NOMO-1 treated with dmso at 0.1 percent for 144 hours (cell line): ENCODE measurements around the gene SIRT4.

ENCODE experiments used
- DNase-seq: peaks from one replicate; lab custom pipeline; 2025; ENCODE audit not compliant: unreplicated experiment; lab: John Stamatoyannopoulos, UW

SIRT4 gene

DNA sequence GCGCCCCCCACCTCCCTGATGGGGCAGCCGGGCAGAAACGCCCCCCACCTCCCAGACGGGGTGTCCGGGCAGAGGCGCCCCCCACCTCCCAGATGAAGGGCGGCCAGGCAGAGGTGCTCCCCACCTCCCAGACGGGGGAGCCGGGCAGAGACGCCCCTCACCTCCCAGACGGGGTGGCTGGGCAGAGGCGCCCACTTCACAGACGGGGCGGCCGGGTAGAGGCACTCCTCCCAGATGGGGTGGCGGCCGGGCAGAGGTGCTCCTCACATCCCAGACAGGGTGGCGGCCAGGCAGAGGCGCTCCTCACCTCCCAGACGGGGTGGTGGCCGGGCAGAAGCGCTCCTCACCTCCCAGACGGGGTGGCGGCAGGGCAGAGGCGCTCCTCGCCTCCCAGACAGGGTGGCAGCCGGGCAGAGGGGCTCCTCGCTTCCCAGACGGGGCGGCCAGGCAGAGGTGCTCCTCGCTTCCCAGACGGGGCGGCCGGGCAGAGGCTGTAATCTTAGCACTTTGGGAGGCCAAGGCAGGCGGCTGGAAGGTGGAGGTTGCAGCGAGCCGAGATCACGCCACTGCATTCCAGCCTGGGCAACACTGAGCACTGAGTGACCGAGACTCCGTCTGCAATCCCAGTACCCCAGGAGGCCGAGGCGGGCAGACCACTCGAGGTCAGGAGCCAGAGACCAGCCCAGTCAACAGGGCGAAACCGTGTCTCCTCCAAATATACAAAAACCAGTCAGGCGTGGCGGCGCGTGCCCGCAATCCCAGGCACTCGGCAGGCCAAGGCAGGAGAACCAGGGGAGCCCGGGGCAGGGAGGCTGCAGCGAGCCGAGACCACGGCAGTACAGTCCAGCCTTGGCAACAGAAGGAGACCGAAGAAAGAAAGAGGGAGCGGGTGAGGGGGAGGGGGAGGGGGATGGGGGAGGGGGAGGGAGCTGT lies 23.7 kb upstream of the SIRT4 start:
- DNase-seq, result no peak

DNA sequence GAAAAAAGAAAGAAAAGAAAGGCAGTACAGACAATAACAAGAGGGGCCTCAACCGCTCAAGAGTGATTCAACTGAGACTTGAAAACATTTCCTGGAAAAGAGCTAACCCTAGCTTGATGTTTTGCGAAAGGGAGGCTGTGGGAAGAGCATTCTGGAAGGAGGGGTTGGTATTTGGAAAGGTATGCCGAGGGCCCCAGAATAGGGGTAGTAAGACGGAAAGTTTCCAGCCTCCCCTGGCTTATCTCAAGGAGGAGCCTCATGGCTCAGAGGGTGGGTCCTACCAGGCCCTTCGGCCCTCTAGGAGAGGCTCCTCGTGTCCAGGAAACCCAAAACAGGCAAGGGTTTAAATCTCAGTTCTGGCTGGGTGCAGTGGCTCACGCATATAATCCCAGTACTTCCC lies 18.8 kb upstream of the SIRT4 start:
- no peak for DNase-seq

DNA sequence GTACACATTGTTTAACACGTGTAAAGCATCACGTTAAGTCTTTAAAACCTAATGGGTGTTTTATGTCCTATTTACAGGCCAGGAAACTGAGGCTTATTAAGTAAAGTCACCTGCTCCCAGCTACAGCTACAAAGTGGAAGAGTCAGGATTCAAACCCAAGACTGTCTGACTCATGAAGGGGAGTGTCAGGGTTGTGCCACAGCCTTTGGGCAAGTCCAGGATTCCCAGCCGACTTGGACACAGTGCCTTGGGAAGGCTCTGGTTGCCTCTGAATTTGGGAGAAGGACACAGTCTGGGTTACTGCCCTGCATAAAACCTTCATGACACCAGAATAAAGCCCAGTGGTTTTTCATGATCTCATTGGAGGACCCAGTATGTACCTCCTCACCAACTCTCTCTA lies 17.7 kb upstream of the SIRT4 start:
- DNase-seq, result no peak

DNA sequence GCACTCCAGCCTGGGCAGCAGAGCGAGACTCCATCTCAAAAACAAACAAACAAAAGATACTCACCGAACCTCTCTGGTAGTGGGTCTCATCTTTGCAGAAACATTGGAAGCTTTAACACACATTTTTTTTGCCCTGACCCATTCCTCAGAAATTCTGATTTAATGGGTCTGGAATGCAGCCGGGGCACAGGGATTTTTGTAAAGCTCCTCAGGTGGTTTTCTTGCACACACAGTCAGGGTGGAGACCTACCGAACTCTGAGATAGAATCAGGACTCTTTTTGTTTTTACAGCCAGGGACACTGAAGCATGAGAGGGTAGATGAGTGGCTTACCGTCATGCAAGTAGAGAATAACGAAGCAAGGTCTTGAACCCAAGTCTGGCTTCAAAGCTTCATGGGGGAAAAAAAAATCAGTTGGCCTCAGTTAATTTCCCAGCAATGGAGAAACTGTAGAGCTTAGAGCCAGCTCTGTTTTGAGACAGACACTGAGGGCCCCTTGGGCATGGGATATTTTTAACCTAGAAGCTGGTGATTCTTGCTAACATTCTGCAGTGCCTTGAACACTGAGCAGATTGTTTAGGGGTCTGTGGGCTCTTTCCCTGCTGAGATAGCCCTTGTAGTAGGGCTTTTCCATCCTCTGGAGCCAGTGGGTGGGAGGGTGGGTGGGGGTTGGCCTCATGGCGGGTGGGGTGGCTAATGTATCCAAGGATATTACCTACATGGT lies 15.2 kb upstream of the SIRT4 start:
- no peak for DNase-seq

DNA sequence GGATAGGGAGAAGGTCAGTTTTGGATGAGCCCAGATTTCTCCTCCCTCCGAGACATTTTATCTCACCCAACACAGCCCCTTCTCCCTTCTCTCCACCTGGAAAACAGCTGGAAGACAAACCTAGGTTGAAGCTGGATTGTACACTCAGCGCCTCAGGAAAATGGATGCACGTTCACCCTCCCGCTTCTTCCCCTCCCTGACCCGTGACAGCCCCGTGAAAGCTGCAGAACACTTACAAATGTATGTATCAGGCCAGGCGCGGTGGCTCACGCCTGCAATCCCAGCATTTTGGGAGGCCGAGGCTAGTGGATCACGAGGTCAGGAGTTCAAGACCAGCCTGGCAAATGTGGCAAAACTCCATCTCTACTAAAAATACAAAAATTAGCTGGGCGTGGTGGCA lies 14.6 kb upstream of the SIRT4 start:
- DNase-seq, result no peak

DNA sequence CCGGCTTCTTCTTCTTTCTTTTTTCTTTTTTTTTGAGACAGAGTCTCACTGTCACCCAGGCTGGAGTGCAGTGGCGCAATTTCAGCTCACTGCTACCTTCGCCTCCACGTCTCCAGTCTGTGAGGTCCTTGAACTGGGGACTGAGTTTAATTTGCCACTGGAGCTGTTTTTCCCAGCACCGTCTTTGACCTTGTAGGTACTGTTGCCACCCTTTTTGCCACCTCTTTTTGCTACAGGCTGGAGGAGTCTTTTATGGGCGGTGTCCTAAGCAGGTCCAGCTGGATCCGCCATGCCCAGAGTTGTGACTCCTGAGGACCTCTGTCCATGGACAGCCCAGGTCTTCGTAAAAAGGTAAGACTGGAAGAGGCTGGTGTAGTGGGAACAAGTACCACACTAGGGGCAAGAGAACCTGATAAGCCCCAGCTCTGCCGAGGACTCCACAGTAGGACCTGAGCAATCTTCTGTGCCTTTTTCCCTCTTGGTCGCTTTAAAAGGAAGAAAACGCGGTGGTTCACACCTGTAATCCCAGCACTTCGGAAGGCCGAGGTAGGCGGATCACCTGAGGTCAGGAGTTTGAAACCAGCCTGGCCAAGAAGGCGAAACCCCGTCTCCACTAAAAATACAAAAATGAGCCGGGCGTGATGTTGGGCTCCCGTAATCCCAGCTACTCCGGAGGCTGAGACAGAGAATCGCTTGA lies 11.4 kb upstream of the SIRT4 start:
- no peak for DNase-seq

DNA sequence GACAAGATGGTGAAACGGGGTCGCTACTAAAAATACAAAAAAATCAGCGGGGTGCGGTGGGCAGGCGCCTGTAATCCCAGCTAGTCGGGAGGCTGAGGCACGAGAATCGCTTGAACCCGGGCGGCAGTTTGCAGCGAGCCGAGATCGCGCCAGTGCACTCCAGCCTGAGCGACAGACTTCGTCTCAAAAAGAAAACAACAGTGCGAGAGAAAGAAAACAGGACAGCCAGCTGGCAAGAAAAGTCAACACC lies 9.8 kb upstream of the SIRT4 start:
- no peak for DNase-seq

DNA sequence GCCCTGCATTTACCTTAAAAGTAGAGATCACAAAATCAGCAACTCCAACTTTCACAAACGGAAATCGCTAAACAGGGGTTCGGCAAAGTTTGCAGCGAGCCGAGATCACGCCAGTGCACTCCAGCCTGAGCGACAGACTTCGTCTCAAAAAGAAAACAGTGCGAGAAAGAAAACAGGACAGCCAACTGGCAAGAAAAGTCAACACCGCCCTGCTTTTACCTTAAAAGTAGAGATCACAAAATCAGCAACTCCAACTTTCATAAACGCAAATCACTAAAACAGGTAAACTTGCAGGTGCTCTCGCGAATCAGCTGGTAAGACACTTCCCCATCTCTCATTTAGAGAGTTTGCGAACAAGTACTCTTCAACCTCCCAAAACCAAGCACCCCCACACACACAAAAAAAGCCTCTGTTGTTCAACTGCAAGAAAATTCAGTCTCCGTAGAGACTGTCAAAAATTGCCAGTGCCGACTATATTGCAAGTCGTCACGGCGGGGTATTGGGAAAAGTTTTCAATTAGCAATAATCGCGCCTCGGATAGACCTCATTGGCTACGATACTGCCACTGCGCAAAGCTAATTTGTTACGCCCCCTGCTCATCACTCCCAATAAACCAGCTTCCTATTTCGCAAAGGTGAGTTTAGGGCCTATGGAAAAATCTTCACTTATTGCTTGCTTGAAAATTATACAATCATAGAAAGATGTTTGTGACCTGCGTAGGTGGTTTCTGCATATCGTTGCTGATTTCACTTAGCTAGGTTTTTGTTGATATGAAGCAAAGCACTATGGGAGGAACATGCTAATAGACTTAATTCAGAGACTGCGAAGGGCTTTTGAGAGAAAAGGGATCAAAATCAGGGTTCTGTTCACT lies 9.2 kb upstream of the SIRT4 start, which contains the start of gene RNU4-1:
RNU4-1 (minus strand) TSS at position 577 of the 871 bp plus-strand sequence.
- peak; percentile 90 for DNase-seq

DNA sequence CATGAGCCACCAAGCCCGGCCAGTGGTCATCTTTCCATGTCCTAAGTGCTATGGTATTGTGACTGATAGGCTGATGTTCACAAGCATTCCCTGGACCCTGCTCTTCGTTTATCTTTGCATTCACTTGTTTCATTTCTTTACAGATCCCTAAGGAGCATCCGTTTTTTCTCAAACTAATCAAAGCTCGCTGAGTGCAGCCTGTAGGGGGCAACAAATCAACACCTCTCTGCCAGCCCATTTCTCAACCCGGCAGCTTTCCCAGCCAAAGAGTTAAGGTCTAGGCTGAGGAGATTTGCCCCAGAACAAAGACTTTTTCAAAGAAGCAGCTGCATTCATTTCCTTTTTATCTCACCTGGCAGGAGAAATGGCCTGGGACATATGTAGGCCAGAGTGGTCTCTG lies 12.1 kb downstream of the SIRT4 start:
- no peak for DNase-seq

DNA sequence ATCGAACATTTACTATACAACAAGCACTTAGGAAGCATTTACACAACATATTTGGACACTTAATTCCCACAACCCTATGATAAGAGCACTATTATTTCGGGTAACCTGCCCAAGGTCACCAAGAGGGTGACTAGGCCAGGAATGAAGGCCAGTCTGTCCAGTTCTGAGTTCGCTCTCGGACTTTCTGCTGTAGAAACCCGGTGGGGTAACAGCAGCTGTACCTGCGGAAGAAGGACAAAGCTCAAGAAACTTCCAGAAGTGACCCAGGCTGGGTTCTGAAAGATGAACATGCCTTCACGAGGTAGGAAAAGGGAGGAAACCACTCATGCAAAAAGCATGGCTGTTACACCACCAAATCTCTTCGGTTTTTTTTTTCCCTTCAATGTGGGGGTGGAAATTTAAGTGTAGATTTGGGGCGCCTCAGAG lies 14.7 kb downstream of the SIRT4 start:
- DNase-seq, result no peak

DNA sequence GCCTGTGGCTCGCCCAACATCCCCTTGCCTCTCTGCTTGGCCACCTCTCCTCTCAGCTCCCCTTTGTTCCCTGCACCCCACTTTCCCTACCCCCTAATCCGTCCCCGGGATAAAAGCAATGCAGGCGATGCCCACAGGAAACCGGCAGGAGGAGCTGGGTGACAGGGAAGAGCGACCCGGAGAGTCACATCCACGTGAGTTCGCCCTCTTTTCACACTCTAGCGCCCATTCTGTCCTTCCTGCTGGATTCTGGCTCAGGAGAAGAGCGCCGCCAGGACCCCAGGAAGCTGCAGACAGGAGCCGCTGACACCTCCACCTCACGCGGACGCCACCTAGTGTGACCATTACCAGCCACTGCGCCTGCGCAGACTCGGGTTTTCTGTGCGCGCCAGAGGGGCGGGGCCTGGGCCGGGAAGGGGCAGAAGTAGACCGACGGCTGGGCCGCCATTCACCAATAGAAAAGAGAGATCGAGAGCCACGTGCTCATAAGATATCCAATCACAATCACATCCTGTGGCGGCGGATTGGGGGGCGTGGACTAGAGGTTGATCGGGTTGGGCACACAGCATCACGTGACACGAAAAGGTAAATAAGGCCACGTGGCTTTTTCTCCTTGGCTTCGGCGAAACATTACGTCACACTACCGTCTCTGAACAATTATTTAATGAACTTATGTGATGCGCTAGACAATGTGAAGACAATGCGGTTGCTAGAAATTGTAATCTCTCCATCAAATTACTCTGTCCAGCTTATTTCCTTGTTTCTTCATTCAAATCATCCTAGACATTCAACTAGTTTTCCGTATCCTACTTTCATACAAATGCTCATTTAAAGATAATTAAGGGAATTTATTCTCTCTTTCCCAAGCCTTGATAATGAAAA lies 15.3 kb downstream of the SIRT4 start:
- DNase-seq, result peak; percentile 99

DNA sequence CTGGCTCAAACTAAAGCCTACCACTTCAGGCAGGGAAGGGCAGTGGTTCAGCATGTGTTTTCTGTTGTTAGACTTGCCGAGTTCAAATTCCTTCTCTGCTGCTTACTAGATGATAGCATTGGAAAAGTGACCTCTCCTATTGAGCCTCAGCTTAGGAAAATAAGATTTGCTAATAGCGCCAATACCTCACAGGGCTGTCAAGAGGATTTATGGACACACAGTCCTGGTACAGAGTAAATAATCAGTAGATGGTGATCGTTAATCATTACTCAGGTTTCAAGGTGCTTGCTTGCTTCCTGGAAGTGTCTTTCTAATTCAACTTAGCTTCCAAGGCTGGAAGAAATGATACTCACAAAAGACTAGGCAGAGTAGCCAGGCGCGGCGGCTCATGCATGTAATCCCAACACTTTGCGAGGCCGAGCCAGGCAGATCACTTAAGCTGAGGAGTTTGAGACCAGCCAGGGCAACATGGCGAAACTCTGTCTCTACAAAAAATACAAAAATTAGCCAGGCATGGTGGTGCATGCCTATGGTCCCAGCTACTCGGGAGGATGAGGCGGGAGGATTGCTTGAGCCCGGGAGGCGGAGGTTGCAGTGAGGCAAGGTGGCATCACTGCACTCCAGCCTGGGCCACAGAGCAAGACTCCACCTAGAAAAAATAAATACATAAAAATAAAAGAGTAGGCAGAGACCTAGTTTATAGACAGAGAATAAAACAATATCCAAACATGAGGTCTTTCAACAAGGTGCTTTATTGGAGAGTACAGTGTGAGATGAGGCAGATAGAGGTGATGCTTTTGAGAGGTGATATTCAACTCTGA lies 19.5 kb downstream of the SIRT4 start:
- no peak for DNase-seq

DNA sequence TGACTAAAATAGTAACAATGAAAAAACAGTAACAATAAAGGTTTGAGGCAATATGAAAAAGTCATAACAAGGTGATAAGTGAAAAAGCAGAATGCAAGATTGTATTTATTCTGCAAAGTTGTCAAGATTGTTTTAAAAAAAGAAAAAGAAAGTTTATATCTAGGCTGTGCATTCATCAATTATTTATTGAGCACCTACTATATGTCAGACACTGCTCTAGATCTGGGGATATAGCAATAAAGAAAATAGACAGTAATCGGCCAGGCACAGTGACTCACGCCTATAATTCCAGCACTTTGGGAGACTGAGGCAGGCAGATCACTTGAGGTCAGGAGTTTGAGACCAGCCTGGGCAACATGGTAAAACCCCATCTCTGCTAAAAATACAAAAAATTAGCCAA lies 21.7 kb downstream of the SIRT4 start:
- DNase-seq, result no peak

DNA sequence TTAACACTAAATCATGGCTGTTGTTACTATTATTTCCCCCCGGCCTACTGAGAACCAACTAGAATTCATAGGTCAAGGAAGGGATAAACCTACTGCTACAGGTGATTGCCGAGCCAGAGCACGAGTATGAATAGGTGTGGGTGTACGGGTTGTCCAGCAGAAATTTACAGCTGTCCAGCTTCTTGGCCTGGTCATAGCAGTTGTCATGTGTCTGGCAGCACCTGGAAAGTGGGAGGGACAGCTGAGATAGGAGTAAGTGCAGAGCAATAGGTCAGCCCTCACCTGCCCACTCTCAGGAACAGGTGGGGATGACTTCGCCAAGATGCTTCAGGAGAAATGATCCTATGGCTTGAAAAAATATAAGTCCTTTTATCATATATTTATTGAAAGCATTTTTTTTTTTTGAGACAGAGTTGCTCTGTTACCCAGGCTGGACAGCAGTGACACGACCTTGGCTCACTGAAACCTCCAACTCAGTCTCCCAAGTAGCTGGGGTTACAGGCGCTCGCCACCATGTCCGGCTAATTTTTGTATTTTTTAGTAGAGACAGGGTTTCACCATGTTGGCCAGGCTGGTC lies 22.8 kb downstream of the SIRT4 start:
- DNase-seq, result no peak

DNA sequence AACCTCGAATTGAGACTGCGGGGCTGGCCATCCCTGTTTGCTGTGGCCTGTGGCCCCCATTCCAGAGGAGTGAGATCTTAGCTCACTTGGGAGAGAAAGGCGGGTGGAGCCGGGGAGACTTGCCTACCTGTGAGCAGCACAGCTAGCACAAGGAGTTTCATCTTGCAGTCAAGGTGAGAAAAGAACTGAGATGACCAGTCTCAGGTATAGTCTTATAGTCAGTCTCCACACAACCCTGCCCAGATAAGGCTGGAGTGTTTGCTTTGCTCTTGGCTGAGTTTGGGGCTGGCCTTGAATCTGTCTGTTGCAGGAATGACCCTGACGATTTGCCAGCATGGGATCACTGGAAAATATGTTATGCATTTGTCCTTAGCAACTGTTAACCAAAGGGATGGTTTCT lies 25.5 kb downstream of the SIRT4 start, which contains the start of gene PLA2G1B:
PLA2G1B (minus strand) TSS at position 187 of the 400 bp plus-strand sequence; CDS start at position 161, 26 bp downstream.
- no peak for DNase-seq

DNA sequence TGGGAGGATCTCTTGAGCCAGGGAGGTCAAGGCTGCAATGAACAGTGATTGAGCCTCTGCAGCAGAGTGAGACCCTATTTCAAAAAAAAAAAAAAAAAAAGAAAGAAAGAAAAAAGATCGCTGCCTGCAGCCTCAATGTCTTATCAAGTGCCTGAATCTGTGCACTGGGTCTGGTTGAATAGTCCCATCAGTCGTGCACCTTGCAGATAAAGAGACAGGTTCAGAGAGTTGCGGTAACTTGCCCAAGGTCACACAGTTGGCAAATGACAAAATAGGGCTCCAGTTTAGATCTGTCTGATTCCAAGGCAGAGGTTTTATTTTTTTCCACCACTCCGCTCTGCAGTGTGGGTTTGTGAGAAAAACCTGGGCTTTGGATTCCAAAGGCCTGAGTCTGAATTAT lies 26.1 kb downstream of the SIRT4 start:
- no peak for DNase-seq

DNA sequence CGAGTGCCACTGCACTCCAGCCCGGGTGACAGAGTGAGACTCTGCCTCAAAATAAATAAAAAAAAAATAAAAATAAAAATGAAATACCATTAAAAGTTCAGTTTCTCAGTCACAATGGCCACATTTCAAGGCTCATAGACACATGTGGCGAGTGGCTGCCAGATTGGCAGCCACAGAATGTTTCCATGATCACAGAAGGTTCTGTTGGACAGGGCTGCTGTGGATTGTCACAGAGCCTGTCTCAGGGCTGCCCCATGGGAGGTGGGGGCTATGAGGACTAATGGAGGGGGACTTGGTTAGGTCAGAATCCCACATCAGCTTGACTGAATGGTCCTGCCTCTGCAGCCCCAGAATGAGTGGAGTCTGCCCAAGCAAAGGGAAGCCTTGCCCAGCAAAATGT lies 29.3 kb downstream of the SIRT4 start:
- DNase-seq, result no peak

DNA sequence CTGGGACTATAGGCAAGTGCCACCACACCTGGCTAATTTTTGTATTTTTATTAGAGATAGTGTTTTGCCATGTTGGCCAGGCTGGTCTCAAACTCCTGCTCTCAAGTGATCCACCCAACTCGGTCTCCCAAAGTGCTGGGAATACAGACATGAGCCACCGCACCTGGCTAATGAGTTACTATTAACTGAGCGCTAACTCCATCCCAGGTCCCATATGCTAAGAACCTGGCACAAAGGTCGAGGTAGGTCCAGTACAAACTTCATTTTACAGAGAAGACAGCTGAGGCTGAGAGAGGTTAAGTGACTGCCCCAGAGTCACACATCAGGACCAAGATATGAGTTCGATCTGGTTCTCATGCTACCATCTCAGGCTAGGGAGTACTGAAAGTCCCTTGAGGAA lies 29.9 kb downstream of the SIRT4 start:
- no peak for DNase-seq

DNA sequence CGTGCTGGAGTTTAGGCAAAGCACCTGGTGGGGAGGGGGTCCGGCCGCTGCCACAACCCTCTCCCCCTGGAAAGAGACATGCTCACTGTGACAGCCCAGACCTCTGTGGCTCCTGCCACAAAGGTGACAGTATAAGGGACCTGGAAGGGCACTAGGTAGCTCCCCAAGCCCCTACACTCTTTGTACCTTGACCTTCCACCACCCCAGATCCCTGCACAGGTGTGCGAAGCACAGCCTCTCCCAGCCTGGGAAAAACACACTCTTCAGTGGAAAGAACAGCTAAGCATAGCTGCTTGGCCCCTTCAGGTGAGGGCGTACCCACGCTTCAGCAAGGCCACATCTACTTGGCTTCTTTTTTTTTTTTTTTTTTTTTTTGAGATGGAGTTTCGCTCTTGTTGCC lies 30.4 kb downstream of the SIRT4 start:
- no peak for DNase-seq
